Hematopoietic multipotent progenitor cell treated with erythropoietin and hydrocortisone succinate and interleukin-3 and kit ligand, for 17 days (in vitro differentiated cells): ENCODE data around the gene DERA.
"Not testable (repeated sequence)": the region's sequence is repeated elsewhere in the genome, so short reads cannot be mapped to it uniquely, and the experiment has no call there.

Experiments used
- DNase-seq: peaks from one replicate; pipeline ENCODE4 v3.0.0-alpha.2; 2015; ENCODE audit warnings: low spot score

The DERA gene

GRCh38 chr12:16012117-16012516 lies 101.0 kb downstream of the DERA start:
- DNase-seq: no peak

GRCh38 chr12:16013722-16014121 lies 102.6 kb downstream of the DERA start:
- not testable (repeated sequence) for DNase-seq

- not testable (repeated sequence) for DNase-seq
Measured at GRCh38 chr12:16014394-16014793, 103.3 kb downstream of the DERA start.

GRCh38 chr12:16016748-16017147 lies 105.6 kb downstream of the DERA start:
- no peak for DNase-seq

GRCh38 chr12:16018306-16018705 lies 107.2 kb downstream of the DERA start:
- no peak for DNase-seq

GRCh38 chr12:16019136-16019535 lies 108.0 kb downstream of the DERA start:
- no peak for DNase-seq

GRCh38 chr12:16020031-16020430 lies 108.9 kb downstream of the DERA start:
- no peak for DNase-seq

GRCh38 chr12:16021026-16021425 lies 109.9 kb downstream of the DERA start:
- DNase-seq: no peak

- no peak for DNase-seq
Measured at GRCh38 chr12:16021676-16022075, 110.5 kb downstream of the DERA start.

GRCh38 chr12:16027002-16027401 lies 115.9 kb downstream of the DERA start:
- DNase-seq: no peak

GRCh38 chr12:16030744-16031143 lies 119.6 kb downstream of the DERA start:
- DNase-seq: no peak

- no peak for DNase-seq
Measured at GRCh38 chr12:16034136-16034817, 123.1 kb downstream of the DERA start.

- DNase-seq: no peak
Measured at GRCh38 chr12:16036073-16036472, 124.9 kb downstream of the DERA start.

GRCh38 chr12:16037533-16037932 lies 126.4 kb downstream of the DERA start:
- DNase-seq: no peak

GRCh38 chr12:16043480-16043879 lies 132.3 kb downstream of the DERA start:
- DNase-seq: no peak

- DNase-seq: no peak
Measured at GRCh38 chr12:16046266-16046665, 135.1 kb downstream of the DERA start.

- DNase-seq: no peak
Measured at GRCh38 chr12:16048511-16048910, 137.4 kb downstream of the DERA start.

- no peak for DNase-seq
Measured at GRCh38 chr12:16056910-16057309, 145.8 kb downstream of the DERA start.

GRCh38 chr12:16057351-16057751 lies 146.2 kb downstream of the DERA start:
- not testable (repeated sequence) for DNase-seq

- no peak for DNase-seq
Measured at GRCh38 chr12:16062611-16063010, 151.5 kb downstream of the DERA start.

- no peak for DNase-seq
Measured at GRCh38 chr12:16063726-16064125, 152.6 kb downstream of the DERA start.

GRCh38 chr12:16070113-16070512 lies 159.0 kb downstream of the DERA start:
- no peak for DNase-seq

GRCh38 chr12:16072678-16073077 lies 161.5 kb downstream of the DERA start:
- DNase-seq: no peak

GRCh38 chr12:16074894-16075293 lies 163.8 kb downstream of the DERA start:
- no peak for DNase-seq
